Upper lobe of left lung (tissue), 4 donors: ENCODE results near the gene CTCF.
A peak's percentile ranks its signal among the peaks of the same experiment; 100 is the strongest.

Experiments
- EP300 ChIP-seq, 4 donors: sonication (generic); formaldehyde crosslinking; IDR thresholded peaks; one replicate each; pipeline ENCODE4 v1.5.1; 2017; ENCODE audit warnings: antibody characterized with exemption in 4 of 4, control low read depth in 2 of 4
- POLR2AphosphoS5 ChIP-seq, 2 donors: sonication (generic); formaldehyde crosslinking; IDR thresholded peaks; one replicate each; pipeline ENCODE4 v1.5.1; 2017; ENCODE audit warnings: antibody characterized with exemption in 2 of 2
- TF ChIP-seq, protein P1 (sequence below), 6 experiments: fragments of 450-650 bp in 4 of 6; fragments of 200-600 bp in 2 of 6; sonication (generic) in 2 of 6; IDR thresholded peaks; one replicate each; pipeline ENCODE4 v1.5.1; 2016 to 2019; ENCODE audit warnings: antibody characterized with exemption in 6 of 6

DNA sequence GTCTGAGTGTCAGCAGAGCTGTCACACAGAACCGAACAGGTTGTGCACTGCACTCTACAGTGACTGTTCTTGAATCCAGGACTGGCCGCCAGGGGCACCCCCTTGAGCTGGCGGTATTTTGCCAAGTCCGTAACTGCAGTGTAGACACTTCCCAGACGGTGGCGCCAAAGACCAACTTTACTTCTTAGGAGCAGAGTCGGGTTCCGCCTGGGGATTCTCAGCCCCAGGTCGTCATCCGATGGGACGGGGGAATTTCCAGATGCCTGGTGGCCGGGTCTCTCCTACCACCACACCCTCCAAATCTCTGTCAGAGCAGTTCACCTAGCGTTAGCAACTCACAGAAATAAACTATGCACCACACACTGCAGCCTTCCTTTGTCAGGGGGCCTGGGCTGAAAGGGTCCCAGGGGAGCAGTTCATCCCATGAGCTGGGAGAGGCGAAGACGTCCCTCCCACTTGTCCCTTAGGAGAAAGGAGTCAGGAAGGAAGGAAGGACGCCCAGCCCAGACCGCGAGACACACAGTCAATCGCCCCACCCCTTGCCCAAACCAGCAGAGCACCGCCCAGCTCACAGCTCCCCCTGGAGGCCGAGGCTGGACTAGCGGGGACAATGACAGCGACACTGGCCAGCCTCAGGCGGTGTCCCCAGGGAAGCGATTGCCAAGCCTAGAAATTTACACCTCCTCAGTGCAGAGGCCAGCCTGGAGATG is 41.1 kb upstream of the CTCF start:
- TF ChIP-seq, protein P1, sequence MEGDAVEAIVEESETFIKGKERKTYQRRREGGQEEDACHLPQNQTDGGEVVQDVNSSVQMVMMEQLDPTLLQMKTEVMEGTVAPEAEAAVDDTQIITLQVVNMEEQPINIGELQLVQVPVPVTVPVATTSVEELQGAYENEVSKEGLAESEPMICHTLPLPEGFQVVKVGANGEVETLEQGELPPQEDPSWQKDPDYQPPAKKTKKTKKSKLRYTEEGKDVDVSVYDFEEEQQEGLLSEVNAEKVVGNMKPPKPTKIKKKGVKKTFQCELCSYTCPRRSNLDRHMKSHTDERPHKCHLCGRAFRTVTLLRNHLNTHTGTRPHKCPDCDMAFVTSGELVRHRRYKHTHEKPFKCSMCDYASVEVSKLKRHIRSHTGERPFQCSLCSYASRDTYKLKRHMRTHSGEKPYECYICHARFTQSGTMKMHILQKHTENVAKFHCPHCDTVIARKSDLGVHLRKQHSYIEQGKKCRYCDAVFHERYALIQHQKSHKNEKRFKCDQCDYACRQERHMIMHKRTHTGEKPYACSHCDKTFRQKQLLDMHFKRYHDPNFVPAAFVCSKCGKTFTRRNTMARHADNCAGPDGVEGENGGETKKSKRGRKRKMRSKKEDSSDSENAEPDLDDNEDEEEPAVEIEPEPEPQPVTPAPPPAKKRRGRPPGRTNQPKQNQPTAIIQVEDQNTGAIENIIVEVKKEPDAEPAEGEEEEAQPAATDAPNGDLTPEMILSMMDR (IDR thresholded peaks at IDR 0.05), result peak; percentile 79 to 98 (median 94)
- peak in 1 of 4 donors; percentile 56 for TF ChIP-seq EP300 (IDR thresholded peaks at IDR 0.05)
- TF ChIP-seq POLR2AphosphoS5 (IDR thresholded peaks at IDR 0.05), result peak; percentile 61 to 86
